ENCODE results near the gene ITGBL1. TPM values are rescaled to one million over a fixed set of nuclear protein-coding genes. Genes with fewer than 3 reads are reported as not detected.
"Not testable (repeated sequence)": the region's sequence is repeated elsewhere in the genome, so short reads cannot be mapped to it uniquely, and the experiment has no call there.

Gene ITGBL1
- total RNA-seq, 1 donor from 2014 or later = 9.5 TPM

DNA sequence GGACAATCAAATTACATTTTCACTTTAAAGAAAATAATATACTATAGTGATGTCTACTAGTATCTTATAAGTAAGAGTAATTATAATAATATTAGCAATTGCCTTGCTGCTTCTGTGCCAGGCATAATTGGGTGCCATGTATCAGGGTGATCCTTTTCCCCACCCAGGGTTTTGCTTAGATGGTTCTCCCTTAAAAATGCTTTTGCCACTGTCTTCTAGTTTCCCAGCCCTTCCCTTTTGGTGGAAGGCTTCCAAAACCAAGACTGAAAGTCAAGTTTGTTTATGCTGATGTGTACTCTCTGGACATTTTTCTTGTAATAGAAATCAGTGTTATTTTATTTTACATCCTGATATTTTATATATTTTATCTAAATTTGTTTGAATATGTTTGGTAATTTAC is 77.8 kb downstream of the ITGBL1 start:
- H3K4me3 ChIP-seq = no peak overlapping the region
- TF ChIP-seq, protein P1, sequence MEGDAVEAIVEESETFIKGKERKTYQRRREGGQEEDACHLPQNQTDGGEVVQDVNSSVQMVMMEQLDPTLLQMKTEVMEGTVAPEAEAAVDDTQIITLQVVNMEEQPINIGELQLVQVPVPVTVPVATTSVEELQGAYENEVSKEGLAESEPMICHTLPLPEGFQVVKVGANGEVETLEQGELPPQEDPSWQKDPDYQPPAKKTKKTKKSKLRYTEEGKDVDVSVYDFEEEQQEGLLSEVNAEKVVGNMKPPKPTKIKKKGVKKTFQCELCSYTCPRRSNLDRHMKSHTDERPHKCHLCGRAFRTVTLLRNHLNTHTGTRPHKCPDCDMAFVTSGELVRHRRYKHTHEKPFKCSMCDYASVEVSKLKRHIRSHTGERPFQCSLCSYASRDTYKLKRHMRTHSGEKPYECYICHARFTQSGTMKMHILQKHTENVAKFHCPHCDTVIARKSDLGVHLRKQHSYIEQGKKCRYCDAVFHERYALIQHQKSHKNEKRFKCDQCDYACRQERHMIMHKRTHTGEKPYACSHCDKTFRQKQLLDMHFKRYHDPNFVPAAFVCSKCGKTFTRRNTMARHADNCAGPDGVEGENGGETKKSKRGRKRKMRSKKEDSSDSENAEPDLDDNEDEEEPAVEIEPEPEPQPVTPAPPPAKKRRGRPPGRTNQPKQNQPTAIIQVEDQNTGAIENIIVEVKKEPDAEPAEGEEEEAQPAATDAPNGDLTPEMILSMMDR (IDR thresholded peaks at IDR 0.05) = no peak
- no peaks in the 10 kb centered on the region for H3K36me3 ChIP-seq
- no peak overlapping the region for H3K27ac ChIP-seq
- no peaks in the 10 kb centered on the region for H3K4me1 ChIP-seq
- H3K9me3 ChIP-seq = no peaks in the 10 kb centered on the region
- H3K27me3 ChIP-seq (ENCODE audit: low read depth) = no peaks in the 10 kb centered on the region
- ATAC-seq (no peak), DNase-seq (no peak)
- intact Hi-C loops (cut with DNase I) = no loop called here

DNA sequence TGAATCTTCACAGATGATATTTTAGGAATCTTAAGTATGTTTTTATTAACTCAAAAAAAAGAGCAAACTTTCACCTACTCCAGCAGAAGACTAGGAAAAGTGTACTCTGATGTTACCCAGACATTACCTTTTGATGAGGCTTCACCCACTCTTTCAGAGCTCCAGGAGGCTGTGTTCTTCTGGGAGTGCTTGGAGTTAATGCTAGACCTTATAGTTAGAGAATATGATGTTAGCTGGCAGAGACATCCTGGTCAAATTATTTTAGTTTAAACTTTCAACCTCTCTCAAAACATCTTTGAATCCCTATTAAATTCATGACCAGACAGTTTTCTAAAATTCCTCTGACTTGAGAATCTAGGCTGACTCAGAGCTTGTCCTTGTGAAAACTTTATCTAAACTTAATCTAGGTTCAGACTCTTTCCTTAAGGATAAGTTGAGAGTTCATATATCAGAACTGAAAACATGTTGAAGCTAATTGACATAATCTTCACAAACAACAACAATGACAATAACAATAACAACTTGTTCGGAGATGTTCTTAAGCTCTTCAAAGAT is 82.8 kb downstream of the ITGBL1 start:
- ATAC-seq (no peak), DNase-seq (no peak)
- no peaks in the 10 kb centered on the region for H3K36me3 ChIP-seq
- no peaks in the 10 kb centered on the region for H3K9me3 ChIP-seq
- intact Hi-C loops (cut with DNase I) = no loop called here
- H3K27me3 ChIP-seq (ENCODE audit: low read depth) = no peaks in the 10 kb centered on the region
- H3K4me1 ChIP-seq = no peaks in the 10 kb centered on the region
- H3K4me3 ChIP-seq = no peak overlapping the region
- H3K27ac ChIP-seq = no peak overlapping the region
- TF ChIP-seq, protein P1 (IDR thresholded peaks at IDR 0.05) = no peak

DNA sequence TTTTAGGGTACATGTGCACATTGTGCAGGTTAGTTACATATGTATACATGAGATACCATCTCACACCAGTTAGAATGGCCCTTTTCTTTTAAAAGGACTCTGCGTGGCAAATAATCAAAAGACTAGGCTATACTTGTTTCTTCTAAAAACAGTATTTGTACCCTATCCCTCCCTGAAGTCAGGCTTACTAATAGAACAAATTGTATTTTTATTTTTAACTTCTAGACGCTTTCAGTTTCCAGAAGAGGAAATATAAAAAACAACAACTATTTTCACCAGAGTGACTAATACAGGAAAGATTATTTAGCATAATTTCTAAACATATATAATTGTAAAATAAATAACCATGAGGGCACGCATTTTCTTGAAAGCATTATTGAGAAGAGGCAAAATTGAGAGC is 83.6 kb downstream of the ITGBL1 start:
- H3K36me3 ChIP-seq = no peaks in the 10 kb centered on the region
- H3K9me3 ChIP-seq = no peaks in the 10 kb centered on the region
- DNase-seq (no peak), ATAC-seq (no peak)
- no peaks in the 10 kb centered on the region for H3K27me3 ChIP-seq (ENCODE audit: low read depth)
- H3K4me3 ChIP-seq = no peak overlapping the region
- TF ChIP-seq, protein P1 (IDR thresholded peaks at IDR 0.05) = no peak
- no peak overlapping the region for H3K27ac ChIP-seq
- intact Hi-C loops (cut with DNase I) = no loop called here
- no peaks in the 10 kb centered on the region for H3K4me1 ChIP-seq

DNA sequence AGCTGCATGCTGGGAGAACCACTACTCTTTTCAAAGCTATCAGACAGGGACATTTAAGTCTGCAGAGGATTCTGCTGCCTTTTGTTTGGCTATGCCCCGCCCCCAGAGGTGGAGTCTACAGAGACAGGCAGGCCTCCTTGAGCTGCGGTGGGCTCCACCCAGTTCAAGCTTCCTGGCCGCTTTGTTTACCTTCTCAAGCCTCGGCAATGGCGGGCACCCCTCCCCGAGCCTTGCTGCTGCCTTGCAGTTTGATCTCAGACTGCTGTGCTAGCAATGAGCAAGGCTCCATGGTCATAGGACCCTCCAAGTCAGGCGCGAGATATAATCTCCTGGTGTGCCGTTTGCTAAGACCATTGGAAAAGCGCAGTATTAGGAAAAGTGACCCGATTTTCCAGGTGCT is 92.1 kb downstream of the ITGBL1 start:
- H3K27ac ChIP-seq; H3K9me3 ChIP-seq; DNase-seq; H3K4me3 ChIP-seq; intact Hi-C loops (cut with DNase I); H3K36me3 ChIP-seq; H3K4me1 ChIP-seq; H3K27me3 ChIP-seq (ENCODE audit: low read depth); ATAC-seq: not testable (repeated sequence)

DNA sequence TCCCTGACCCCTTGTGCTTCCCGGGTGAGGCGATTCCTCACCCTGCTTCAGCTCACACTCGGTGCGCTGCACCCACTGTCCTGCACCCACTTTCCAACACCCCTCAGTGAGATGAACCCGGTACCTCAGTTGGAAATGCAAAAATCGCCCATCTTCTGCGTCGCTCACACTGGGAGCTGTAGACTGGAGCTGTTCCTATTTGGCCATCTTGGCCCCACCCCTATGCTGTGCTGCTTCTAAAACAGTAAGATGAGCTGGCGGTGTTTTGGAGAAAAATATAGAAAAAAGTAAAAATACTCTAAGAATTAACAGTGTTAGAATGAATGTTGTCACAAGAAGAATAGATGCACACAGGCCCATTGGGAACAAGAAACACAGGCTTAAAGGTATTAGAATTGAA is 92.5 kb downstream of the ITGBL1 start:
- ATAC-seq (no peak), DNase-seq (no peak)
- no peak overlapping the region for H3K27ac ChIP-seq
- no peaks in the 10 kb centered on the region for H3K36me3 ChIP-seq
- H3K4me1 ChIP-seq = no peaks in the 10 kb centered on the region
- no peaks in the 10 kb centered on the region for H3K9me3 ChIP-seq
- H3K27me3 ChIP-seq (ENCODE audit: low read depth) = no peaks in the 10 kb centered on the region
- H3K4me3 ChIP-seq = no peak overlapping the region
- intact Hi-C loops (cut with DNase I) = no loop called here
- TF ChIP-seq, protein P1 (IDR thresholded peaks at IDR 0.05) = no peak

DNA sequence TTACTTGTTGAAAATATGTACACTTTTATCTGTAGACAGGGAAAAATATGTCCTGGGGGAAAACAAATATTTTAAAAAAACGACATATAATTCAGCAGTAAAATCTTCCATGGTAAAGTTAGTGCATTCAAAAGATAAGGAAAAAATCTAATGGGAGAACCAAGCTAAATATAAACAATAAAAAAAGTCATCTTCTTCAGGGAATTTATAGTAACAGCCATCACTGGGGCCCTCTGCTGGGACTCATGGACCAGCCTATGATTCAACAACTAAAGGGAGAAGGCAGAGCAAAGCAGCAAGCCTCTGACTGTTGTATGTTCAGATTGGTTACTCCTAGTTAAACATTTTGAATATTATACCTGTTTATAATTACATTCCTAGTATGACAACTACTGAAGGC is 93.0 kb downstream of the ITGBL1 start:
- H3K4me3 ChIP-seq = no peak overlapping the region
- H3K36me3 ChIP-seq = no peaks in the 10 kb centered on the region
- intact Hi-C loops (cut with DNase I) = no loop called here
- TF ChIP-seq, protein P1 (IDR thresholded peaks at IDR 0.05) = no peak
- DNase-seq (no peak), ATAC-seq (no peak)
- H3K27ac ChIP-seq = no peak overlapping the region
- H3K27me3 ChIP-seq (ENCODE audit: low read depth) = no peaks in the 10 kb centered on the region
- H3K4me1 ChIP-seq = no peaks in the 10 kb centered on the region
- no peaks in the 10 kb centered on the region for H3K9me3 ChIP-seq
